NOMO-1 treated with DMSO at 0.1 percent for 48 hours (cell line): Measurements from ENCODE around the gene KDM5A.
"Not testable (repeated sequence)": the region's sequence is repeated elsewhere in the genome, so short reads cannot be mapped to it uniquely, and the experiment has no call there.

Experiments
- DNase-seq: peaks from one replicate; lab custom pipeline; 2025; ENCODE audit not compliant: unreplicated experiment; lab: John Stamatoyannopoulos, UW

Gene KDM5A

GRCh38 chr12:389142-390096 lies at the start of gene KDM5A:
KDM5A (minus strand) TSS chr12:389320; CDS start chr12:389091, 229 bp downstream.
- DNase-seq, result no peak

GRCh38 chr12:435737-436136 lies 46.6 kb upstream of the KDM5A start:
- not testable (repeated sequence) for DNase-seq

GRCh38 chr12:422526-422925 lies 33.4 kb upstream of the KDM5A start:
- DNase-seq, result no peak

GRCh38 chr12:418432-418831 lies 29.3 kb upstream of the KDM5A start:
- no peak for DNase-seq

GRCh38 chr12:414859-415258 lies 25.7 kb upstream of the KDM5A start:
- DNase-seq, result no peak

- no peak for DNase-seq
Observed at GRCh38 chr12:402029-402389, 12.9 kb upstream of the KDM5A start.

GRCh38 chr12:401235-402028 lies 12.3 kb upstream of the KDM5A start, which contains the start of gene CCDC77:
CCDC77 (plus strand) TSS chr12:401644; CDS start chr12:409384, 7,740 bp downstream.
- no peak for DNase-seq

- DNase-seq, result no peak
Observed at GRCh38 chr12:400828-401227, 11.7 kb upstream of the KDM5A start.

- DNase-seq, result no peak
Observed at GRCh38 chr12:388541-389141, 479 bp downstream of the KDM5A start.

- DNase-seq, result no peak
Observed at GRCh38 chr12:388012-388411, 1.1 kb downstream of the KDM5A start.

GRCh38 chr12:386651-387050 lies 2.5 kb downstream of the KDM5A start:
- no peak for DNase-seq

- not testable (repeated sequence) for DNase-seq
Observed at GRCh38 chr12:370739-371485, 18.2 kb downstream of the KDM5A start.

- DNase-seq, result no peak
Observed at GRCh38 chr12:367972-368371, 21.1 kb downstream of the KDM5A start.

- no peak for DNase-seq
Observed at GRCh38 chr12:366820-367219, 22.3 kb downstream of the KDM5A start.

- DNase-seq, result no peak
Observed at GRCh38 chr12:359091-359490, 30.0 kb downstream of the KDM5A start.

- DNase-seq, result no peak
Observed at GRCh38 chr12:356276-356988, 32.7 kb downstream of the KDM5A start.

GRCh38 chr12:351197-351596 lies 37.9 kb downstream of the KDM5A start:
- DNase-seq, result not testable (repeated sequence)

- DNase-seq, result not testable (repeated sequence)
Observed at GRCh38 chr12:349625-350024, 39.5 kb downstream of the KDM5A start.

- not testable (repeated sequence) for DNase-seq
Observed at GRCh38 chr12:343036-343435, 46.1 kb downstream of the KDM5A start.

- DNase-seq, result no peak
Observed at GRCh38 chr12:337039-337438, 52.1 kb downstream of the KDM5A start.
